Parathyroid adenoma (tissue), 2 donors: ENCODE data around the gene TMEM131.

Experiments used
- H2AFZ ChIP-seq: fragments of 300-600 bp; sonication (generic); one replicate; pipeline ENCODE4 v1.7.0; 2017; ENCODE audit warnings: antibody characterized with exemption, mild to moderate bottlenecking
- H3K27ac ChIP-seq: fragments of 300-600 bp; sonication (generic); one replicate; pipeline ENCODE4 v1.7.0; 2017
- H3K27me3 ChIP-seq: fragments of 300-600 bp; sonication (generic); one replicate; pipeline ENCODE4 v1.7.0; 2017; ENCODE audit warnings: low read length; ENCODE audit not compliant: control insufficient read depth, insufficient read depth
- H3K36me3 ChIP-seq: fragments of 300-600 bp; sonication (generic); one replicate; pipeline ENCODE4 v1.7.0; 2017; ENCODE audit warnings: low read length; ENCODE audit not compliant: control insufficient read depth, insufficient read depth
- H3K4me1 ChIP-seq: fragments of 300-600 bp; sonication (generic); one replicate; pipeline ENCODE4 v1.7.0; 2017; ENCODE audit warnings: control low read depth
- H3K4me2 ChIP-seq: fragments of 300-600 bp; sonication (generic); one replicate; pipeline ENCODE4 v1.7.0; 2017; ENCODE audit warnings: low read length
- H3K4me3 ChIP-seq: fragments of 300-600 bp; sonication (generic); one replicate; pipeline ENCODE4 v1.7.0; 2017; ENCODE audit warnings: low read depth, low read length
- H3K79me2 ChIP-seq: fragments of 300-600 bp; sonication (generic); one replicate; pipeline ENCODE4 v1.7.0; 2017; ENCODE audit warnings: control low read depth
- H3K9ac ChIP-seq: fragments of 300-600 bp; sonication (generic); one replicate; pipeline ENCODE4 v1.7.0; 2017; ENCODE audit warnings: mild to moderate bottlenecking
- H3K9me3 ChIP-seq: fragments of 300-600 bp; sonication (generic); one replicate; pipeline ENCODE4 v1.7.0; 2017; ENCODE audit warnings: low read length; ENCODE audit not compliant: control insufficient read depth
- CTCF ChIP-seq: fragments of 300-600 bp; sonication (generic); IDR thresholded peaks from one replicate; pipeline ENCODE4 v1.7.0; 2017; ENCODE audit warnings: antibody characterized with exemption, mild to moderate bottlenecking
- donor health status: primary hyperparathyroidism.

Gene TMEM131

DNA sequence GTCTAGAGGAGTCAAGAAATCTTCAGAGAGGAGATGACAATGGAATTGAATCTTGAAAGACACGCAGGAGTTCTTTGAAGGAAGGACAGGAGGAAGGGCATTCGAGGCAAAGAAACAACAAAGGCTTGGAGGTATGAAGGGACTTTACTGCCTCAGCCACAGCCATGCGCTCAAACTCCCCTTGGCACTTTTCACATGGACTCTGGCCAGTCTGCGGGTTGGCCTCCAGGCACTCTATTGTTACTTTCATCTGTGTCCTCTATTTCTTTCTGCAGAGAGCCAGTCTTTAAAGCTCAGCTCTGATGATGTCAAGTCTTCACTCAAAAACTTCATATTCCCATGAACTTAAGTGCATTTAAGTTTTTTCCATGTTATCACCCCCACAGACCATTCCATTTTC lies 186.9 kb downstream of the TMEM131 start:
- Histone ChIP-seq H3K9me3 (no peaks in the 10 kb centered on the region), H3K9ac (no peak overlapping the region), H3K4me2 (no peak overlapping the region), H3K27me3 (no peaks in the 10 kb centered on the region), H3K27ac (no peak overlapping the region), H3K36me3 (no peaks in the 10 kb centered on the region), H3K4me3 (no peak overlapping the region), H3K4me1 (peaks cover 5% of the 10 kb centered on the region), H2AFZ (no peak overlapping the region), H3K79me2 (no peaks in the 10 kb centered on the region)
- TF ChIP-seq CTCF = no peak

- peak overlapping the region; percentile 8 for H3K4me3 ChIP-seq
- no peak overlapping the region for H2AFZ ChIP-seq
- no peak overlapping the region for H3K4me2 ChIP-seq
- peaks cover 5% of the 10 kb centered on the region for H3K4me1 ChIP-seq
- H3K27me3 ChIP-seq = no peaks in the 10 kb centered on the region
- no peak overlapping the region for H3K27ac ChIP-seq
- peak; percentile 95 for TF ChIP-seq CTCF
- no peaks in the 10 kb centered on the region for H3K36me3 ChIP-seq
- no peaks in the 10 kb centered on the region for H3K79me2 ChIP-seq
- no peak overlapping the region for H3K9ac ChIP-seq
- no peaks in the 10 kb centered on the region for H3K9me3 ChIP-seq
These were observed 188.8 kb downstream of the TMEM131 start for GRCh38 chr2:97806738-97807618.

- no peaks in the 10 kb centered on the region for H3K9me3 ChIP-seq
- H3K4me1 ChIP-seq = no peaks in the 10 kb centered on the region
- no peak overlapping the region for H3K9ac ChIP-seq
- no peak for TF ChIP-seq CTCF
- H3K36me3 ChIP-seq = no peaks in the 10 kb centered on the region
- H2AFZ ChIP-seq = no peak overlapping the region
- H3K27me3 ChIP-seq = no peaks in the 10 kb centered on the region
- H3K79me2 ChIP-seq = no peaks in the 10 kb centered on the region
- H3K4me3 ChIP-seq = no peak overlapping the region
- no peak overlapping the region for H3K27ac ChIP-seq
- H3K4me2 ChIP-seq = no peak overlapping the region
These were observed 190.0 kb downstream of the TMEM131 start for GRCh38 chr2:97805776-97806175.

DNA sequence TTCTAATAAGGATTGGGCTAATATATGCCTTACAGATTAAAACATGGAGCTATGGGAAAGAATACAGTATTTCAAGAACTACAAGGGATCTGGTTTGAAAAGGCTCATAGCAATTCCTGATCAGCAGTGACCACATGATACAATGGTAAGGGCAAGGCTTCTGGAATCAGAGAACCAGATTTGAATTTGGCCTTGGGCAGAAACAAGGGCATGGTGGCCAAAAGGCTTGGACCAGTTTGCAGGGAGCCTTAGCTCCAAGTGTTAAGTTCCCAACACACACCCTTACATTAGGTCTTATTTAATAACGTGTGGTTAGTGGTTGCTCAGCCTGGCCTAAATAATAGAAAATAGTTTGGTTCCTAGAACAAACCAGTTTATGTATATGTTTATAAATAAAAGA lies 194.7 kb downstream of the TMEM131 start:
- Histone ChIP-seq H3K4me3 (no peak overlapping the region), H3K9me3 (no peaks in the 10 kb centered on the region), H3K27me3 (no peaks in the 10 kb centered on the region), H3K4me2 (no peak overlapping the region), H3K9ac (no peak overlapping the region), H3K4me1 (no peaks in the 10 kb centered on the region), H3K36me3 (no peaks in the 10 kb centered on the region), H3K79me2 (no peaks in the 10 kb centered on the region), H2AFZ (no peak overlapping the region), H3K27ac (no peak overlapping the region)
- TF ChIP-seq CTCF = no peak

GRCh38 chr2:97798416-97798815 lies 197.3 kb downstream of the TMEM131 start:
- no peaks in the 10 kb centered on the region for H3K9me3 ChIP-seq
- no peak overlapping the region for H3K27ac ChIP-seq
- TF ChIP-seq CTCF = no peak
- H3K4me1 ChIP-seq = no peaks in the 10 kb centered on the region
- H3K36me3 ChIP-seq = no peaks in the 10 kb centered on the region
- no peak overlapping the region for H3K4me2 ChIP-seq
- no peaks in the 10 kb centered on the region for H3K27me3 ChIP-seq
- no peak overlapping the region for H3K4me3 ChIP-seq
- H3K9ac ChIP-seq = no peak overlapping the region
- no peak overlapping the region for H2AFZ ChIP-seq
- H3K79me2 ChIP-seq = no peaks in the 10 kb centered on the region
